HEK293T (cell line): Measurements from ENCODE around the gene NLRX1.

ENCODE experiments used
- CTCF ChIA-PET: fragments of 350-600 bp; formaldehyde crosslinking; extraction: SDS; loops from one replicate; lab custom pipeline; 2021; ENCODE audit warnings: antibody characterized with exemption, inconsistent platforms; lab: Yijun Ruan, JAX
- POLR2A ChIA-PET: fragments of 350-600 bp; formaldehyde crosslinking; extraction: SDS; loops from one replicate; lab custom pipeline; 2020; ENCODE audit warnings: antibody characterized with exemption, inconsistent platforms; lab: Yijun Ruan, JAX
- DNase-seq: peaks from one replicate; pipeline ENCODE4 v3.0.0; 2012; ENCODE audit warnings: mixed read lengths; ENCODE audit errors: extremely low spot score
- ARNT ChIP-seq: fragments of 450-650 bp; IDR thresholded peaks from 2 replicates; pipeline ENCODE4 v1.6.1; 2017; ENCODE audit warnings: mild to moderate bottlenecking
- BHLHE40 ChIP-seq: fragments of 450-650 bp; IDR thresholded peaks from 2 replicates; pipeline ENCODE4 v1.6.1; 2016; ENCODE audit warnings: mild to moderate bottlenecking, moderate library complexity, borderline replicate concordance
- CTBP1 ChIP-seq: fragments of 450-650 bp; IDR thresholded peaks from 2 replicates; pipeline ENCODE4 v1.6.1; 2016; ENCODE audit warnings: borderline replicate concordance
- ELF4 ChIP-seq: fragments of 450-650 bp; IDR thresholded peaks from 2 replicates; pipeline ENCODE4 v1.6.1; 2017; ENCODE audit warnings: antibody characterized with exemption
- FOXA1 ChIP-seq: fragments of 450-650 bp; IDR thresholded peaks from 2 replicates; pipeline ENCODE4 v1.6.1; 2016; ENCODE audit warnings: mild to moderate bottlenecking
- FOXK2 ChIP-seq: fragments of 450-650 bp; IDR thresholded peaks from 2 replicates; pipeline ENCODE4 v1.6.1; 2016; ENCODE audit warnings: mild to moderate bottlenecking
- FOXM1 ChIP-seq: fragments of 450-650 bp; IDR thresholded peaks from 2 replicates; pipeline ENCODE4 v1.6.1; 2017; ENCODE audit warnings: mild to moderate bottlenecking, borderline replicate concordance
- HDGF ChIP-seq: fragments of 450-650 bp; IDR thresholded peaks from 2 replicates; pipeline ENCODE4 v1.6.1; 2017; ENCODE audit warnings: antibody characterized with exemption, borderline replicate concordance
- L3MBTL2 ChIP-seq: fragments of 450-650 bp; conservative IDR thresholded peaks from 2 replicates; pipeline ENCODE4 v1.6.1; 2016; ENCODE audit warnings: mild to moderate bottlenecking
- LEF1 ChIP-seq: fragments of 450-650 bp; IDR thresholded peaks from 2 replicates; pipeline ENCODE4 v1.6.1; 2017; ENCODE audit warnings: mild to moderate bottlenecking, borderline replicate concordance
- NFRKB ChIP-seq: fragments of 450-650 bp; IDR thresholded peaks from 2 replicates; pipeline ENCODE4 v1.6.1; 2016; ENCODE audit warnings: mild to moderate bottlenecking, moderate library complexity
- PKNOX1 ChIP-seq: fragments of 450-650 bp; IDR thresholded peaks from 2 replicates; pipeline ENCODE4 v1.6.1; 2016
- SP1 ChIP-seq: fragments of 450-650 bp; IDR thresholded peaks from 2 replicates; pipeline ENCODE4 v1.6.1; 2017
- SUZ12 ChIP-seq: fragments of 450-650 bp; IDR thresholded peaks from 2 replicates; pipeline ENCODE4 v1.6.1; 2016; ENCODE audit warnings: mild to moderate bottlenecking
- TARDBP ChIP-seq: fragments of 450-650 bp; IDR thresholded peaks from 2 replicates; pipeline ENCODE4 v1.6.1; 2016
- ZNF384 ChIP-seq: fragments of 450-650 bp; IDR thresholded peaks from 2 replicates; pipeline ENCODE4 v1.6.1; 2016

Gene NLRX1

GRCh38 chr11:119205574-119206510, 37.3 kb downstream of the NLRX1 start, which contains the start of gene CBL:
Gene CBL, plus strand, starts transcription at chr11:119206339. Its CDS starts 79 bp downstream, at chr11:119206418.
- CTCF ChIA-PET: interaction anchor here (0.5 to 1.3 kb wide), 14 partner anchors 9 to 269 kb away, joined by 3 to 7 read pairs (median 3); no protein-coding TSS in a partner anchor
- POLR2A ChIA-PET: interaction anchor here (0.9 to 2.3 kb wide), 9 partner anchors 9 to 121 kb away, joined by 3 to 9 read pairs (median 4); partner anchors contain the start of genes C2CD2L, HMBS and MCAM
- TF ChIP-seq SP1: peak; percentile 41; the same call in 1 of the 2 replicates
- no peak; the same call in 1 of the 2 replicates for TF ChIP-seq L3MBTL2
- TF ChIP-seq ARNT: no peak
- DNase-seq: peak; percentile 95

- ChIA-PET POLR2A (interaction anchor here (0.9 to 2.3 kb wide), 8 partner anchors 8 to 122 kb away, joined by 3 to 9 read pairs (median 4); partner anchors contain the start of genes C2CD2L, HMBS and MCAM), CTCF (interaction anchor here (0.5 to 1.3 kb wide), 10 partner anchors 10 to 268 kb away, joined by 3 to 7 read pairs (median 3); no protein-coding TSS in a partner anchor)
- TF ChIP-seq FOXK2 (no peak), ELF4 (no peak), CTBP1 (no peak), PKNOX1 (no peak), HDGF (no peak), BHLHE40 (no peak), SUZ12 (no peak), TARDBP (no peak), SP1 (no peak), FOXM1 (no peak), FOXA1 (no peak), LEF1 (no peak), NFRKB (no peak), ZNF384 (no peak), L3MBTL2 (no peak)
- no peak for DNase-seq
Observed at GRCh38 chr11:119206511-119207414, 38.2 kb downstream of the NLRX1 start.

- CTCF ChIA-PET: interaction anchor here (1.2 kb wide), 1 partner anchor 11 kb away, joined by 6 read pairs; no protein-coding TSS in a partner anchor
- POLR2A ChIA-PET: interaction anchor here (1.9 to 2.3 kb wide), 2 partner anchors 101 to 109 kb away, joined by 7 to 9 read pairs; partner anchors contain the start of genes C2CD2L and MCAM
- no peak for TF ChIP-seq NFRKB
- TF ChIP-seq CTBP1: no peak
- no peak for TF ChIP-seq PKNOX1
- TF ChIP-seq L3MBTL2: no peak
- TF ChIP-seq TARDBP: no peak
- no peak for TF ChIP-seq FOXA1
- TF ChIP-seq FOXK2: no peak
- no peak for TF ChIP-seq SUZ12
- no peak for TF ChIP-seq ZNF384
- no peak for TF ChIP-seq HDGF
- DNase-seq: no peak
Observed at GRCh38 chr11:119207415-119207960, 39.0 kb downstream of the NLRX1 start.

- ChIA-PET POLR2A (interaction anchor here (1.5 kb wide), 1 partner anchor 40 kb away, joined by 4 read pairs; no protein-coding TSS in a partner anchor), CTCF (interaction anchor here (0.6 to 0.8 kb wide), 2 partner anchors 113 to 147 kb away, joined by 3 to 4 read pairs; no protein-coding TSS in a partner anchor)
- TF ChIP-seq FOXM1: no peak
- TF ChIP-seq NFRKB: no peak
- TF ChIP-seq BHLHE40: no peak
- no peak for TF ChIP-seq ELF4
- TF ChIP-seq HDGF: no peak
- no peak for TF ChIP-seq LEF1
- no peak for TF ChIP-seq ARNT
- TF ChIP-seq L3MBTL2: no peak
- TF ChIP-seq PKNOX1: no peak
- TF ChIP-seq TARDBP: no peak
- TF ChIP-seq ZNF384: no peak
- DNase-seq: no peak
Observed at GRCh38 chr11:119209186-119209585, 40.7 kb downstream of the NLRX1 start.

- TF ChIP-seq ARNT (no peak), CTBP1 (no peak), FOXK2 (no peak), HDGF (no peak), SP1 (no peak), FOXM1 (no peak), ELF4 (no peak), NFRKB (no peak), ZNF384 (no peak), LEF1 (no peak), BHLHE40 (no peak), FOXA1 (no peak), TARDBP (no peak), PKNOX1 (no peak), SUZ12 (no peak), L3MBTL2 (no peak)
- ChIA-PET CTCF (interaction anchor here (0.6 kb wide), 1 partner anchor 112 kb away, joined by 4 read pairs; no protein-coding TSS in a partner anchor), POLR2A (interaction anchor here (0.6 to 1.5 kb wide), 2 partner anchors 41 to 154 kb away, joined by 3 to 4 read pairs; no protein-coding TSS in a partner anchor)
Observed at GRCh38 chr11:119210050-119210449, 41.5 kb downstream of the NLRX1 start.

More at GRCh38 chr11:119210050-119210449, 41.5 kb downstream of the NLRX1 start:
- no peak for DNase-seq
